Ammon's horn (tissue), 1 donor: ENCODE measurements around the gene IFFO2.
"Not testable (repeated sequence)": the region's sequence is repeated elsewhere in the genome, so short reads cannot be mapped to it uniquely, and the experiment has no call there.

Source experiments
- DNase-seq: peaks from one replicate; pipeline ENCODE4 v3.0.0-alpha.2; 2016; ENCODE audit warnings: low spot score

The IFFO2 gene

GRCh38 chr1:18875107-18875795, 81.2 kb downstream of the IFFO2 start:
- DNase-seq = peak; percentile 90

- no peak for DNase-seq
Measured at GRCh38 chr1:18874600-18874999, 81.9 kb downstream of the IFFO2 start.

- DNase-seq = no peak
Measured at GRCh38 chr1:18874036-18874435, 82.4 kb downstream of the IFFO2 start.

- DNase-seq = no peak
Measured at GRCh38 chr1:18872071-18872611, 84.3 kb downstream of the IFFO2 start.

- DNase-seq = no peak
Measured at GRCh38 chr1:18871401-18872070, 84.9 kb downstream of the IFFO2 start.

- DNase-seq = no peak
Measured at GRCh38 chr1:18870957-18871356, 85.5 kb downstream of the IFFO2 start.

- DNase-seq = not testable (repeated sequence)
Measured at GRCh38 chr1:18870595-18870865, 85.9 kb downstream of the IFFO2 start.

- no peak for DNase-seq
Measured at GRCh38 chr1:18869847-18870594, 86.5 kb downstream of the IFFO2 start.

- DNase-seq = peak; percentile 39
Measured at GRCh38 chr1:18868801-18869424, 87.6 kb downstream of the IFFO2 start.

GRCh38 chr1:18868354-18868753, 88.1 kb downstream of the IFFO2 start:
- DNase-seq = no peak

GRCh38 chr1:18866846-18867245, 89.6 kb downstream of the IFFO2 start:
- DNase-seq = no peak

- DNase-seq = no peak
Measured at GRCh38 chr1:18866314-18866713, 90.2 kb downstream of the IFFO2 start.

GRCh38 chr1:18865176-18865575, 91.3 kb downstream of the IFFO2 start:
- no peak for DNase-seq

GRCh38 chr1:18861590-18861989, 94.9 kb downstream of the IFFO2 start:
- DNase-seq = no peak

- no peak for DNase-seq
Measured at GRCh38 chr1:18861082-18861481, 95.4 kb downstream of the IFFO2 start.

GRCh38 chr1:18859560-18859959, 96.9 kb downstream of the IFFO2 start, which contains the start of gene TAS1R2:
TSS of gene TAS1R2 (minus strand) at chr1:18859660. CDS start at chr1:18859660, 0 bp downstream.
- DNase-seq = no peak

- DNase-seq = no peak
Measured at GRCh38 chr1:18858070-18858688, 98.3 kb downstream of the IFFO2 start.

GRCh38 chr1:18856435-18856834, 100.0 kb downstream of the IFFO2 start:
- no peak for DNase-seq

GRCh38 chr1:18855573-18855972, 100.9 kb downstream of the IFFO2 start:
- DNase-seq = no peak

- DNase-seq = no peak
Measured at GRCh38 chr1:18854331-18855025, 102.0 kb downstream of the IFFO2 start.
